Trophoblast cell (in vitro differentiated cells and primary cell): ENCODE data around the gene MCEE.

ENCODE experiments used
- DNase-seq, 2 donors: peaks; one replicate each; pipeline ENCODE4 v3.0.0-alpha.2; 2016
- H2AFZ ChIP-seq: 2 replicates; pipeline ENCODE4 v1.6.1; 2013; ENCODE audit warnings: low read length, moderate library complexity, mild to moderate bottlenecking; ENCODE audit not compliant: insufficient read depth, poor library complexity
- H2AK5ac ChIP-seq: 2 replicates; pipeline ENCODE4 v1.6.1; 2013; ENCODE audit warnings: mild to moderate bottlenecking, low read length
- H2BK120ac ChIP-seq: 2 replicates; pipeline ENCODE4 v1.6.1; 2013; ENCODE audit warnings: low read length, mild to moderate bottlenecking, moderate library complexity; ENCODE audit not compliant: insufficient read depth, poor library complexity
- H2BK12ac ChIP-seq: 2 replicates; pipeline ENCODE4 v1.6.1; 2013; ENCODE audit warnings: mild to moderate bottlenecking, low read length, moderate library complexity
- H2BK5ac ChIP-seq: 2 replicates; pipeline ENCODE4 v1.6.1; 2013; ENCODE audit warnings: low read length, low read depth, moderate library complexity, mild to moderate bottlenecking; ENCODE audit not compliant: poor library complexity
- H3K14ac ChIP-seq: 2 replicates; pipeline ENCODE4 v1.6.1; 2013; ENCODE audit warnings: mild to moderate bottlenecking, low read length
- H3K18ac ChIP-seq: 2 replicates; pipeline ENCODE4 v1.6.1; 2013; ENCODE audit warnings: mild to moderate bottlenecking, low read length
- H3K23ac ChIP-seq: 2 replicates; pipeline ENCODE4 v1.6.1; 2013; ENCODE audit warnings: low read length
- H3K27ac ChIP-seq: 2 replicates; pipeline ENCODE4 v1.5.1; 2013; ENCODE audit warnings: low read depth, mild to moderate bottlenecking, inconsistent platforms, low read length, moderate library complexity
- H3K27me3 ChIP-seq: 2 replicates; pipeline ENCODE4 v1.6.1; 2013; ENCODE audit warnings: inconsistent platforms, mild to moderate bottlenecking, low read length, moderate library complexity; ENCODE audit not compliant: insufficient read depth
- H3K36me3 ChIP-seq, 2 experiments: 1 replicate in 1 of 2; 2 replicates in 1 of 2; pipeline ENCODE4 v1.6.1; 2013; ENCODE audit warnings: low read length in 2 of 2, mild to moderate bottlenecking in 2 of 2, moderate library complexity in 1 of 2; ENCODE audit not compliant: insufficient read depth in 2 of 2, control insufficient read depth in 1 of 2
- H3K4ac ChIP-seq: 2 replicates; pipeline ENCODE4 v1.6.1; 2013; ENCODE audit warnings: low read depth, mild to moderate bottlenecking, low read length, moderate library complexity
- H3K4me1 ChIP-seq, 2 experiments: 1 replicate in 1 of 2; 2 replicates in 1 of 2; pipeline ENCODE4 v1.6.1; 2013; ENCODE audit warnings: low read length in 2 of 2, mild to moderate bottlenecking in 2 of 2, moderate library complexity in 1 of 2; ENCODE audit not compliant: insufficient read depth in 2 of 2, control insufficient read depth in 1 of 2
- H3K4me2 ChIP-seq: 2 replicates; pipeline ENCODE4 v1.6.1; 2013; ENCODE audit warnings: inconsistent platforms, mild to moderate bottlenecking, low read length, moderate library complexity
- H3K4me3 ChIP-seq: 2 replicates; pipeline ENCODE4 v1.5.1; 2013; ENCODE audit warnings: mild to moderate bottlenecking, low read depth, low read length, inconsistent platforms
- H3K79me1 ChIP-seq: one replicate; pipeline ENCODE4 v1.6.1; 2013; ENCODE audit warnings: low read length
- H3K79me2 ChIP-seq: 2 replicates; pipeline ENCODE4 v1.6.1; 2013; ENCODE audit warnings: low read length, mild to moderate bottlenecking; ENCODE audit not compliant: control insufficient read depth, insufficient read depth, poor library complexity
- H3K9ac ChIP-seq: 2 replicates; pipeline ENCODE4 v1.6.1; 2013; ENCODE audit warnings: mild to moderate bottlenecking, low read length
- H3K9me3 ChIP-seq: 2 replicates; pipeline ENCODE4 v1.6.1; 2013; ENCODE audit warnings: low read depth, mild to moderate bottlenecking, control low read depth, inconsistent platforms, low read length; ENCODE audit not compliant: insufficient read depth
- H4K12ac ChIP-seq: 2 replicates; pipeline ENCODE4 v1.6.1; 2013; ENCODE audit warnings: low read depth, mild to moderate bottlenecking, low read length, moderate library complexity
- H4K8ac ChIP-seq: 2 replicates; pipeline ENCODE4 v1.6.1; 2013; ENCODE audit warnings: low read depth, mild to moderate bottlenecking, low read length, moderate library complexity
- H4K91ac ChIP-seq: one replicate; pipeline ENCODE4 v1.6.1; 2013; ENCODE audit warnings: low read depth, mild to moderate bottlenecking, low read length, moderate library complexity
- WGBS: extraction: QIAGEN DNeasy Blood & Tissue Kit; methylation state at CpG from one replicate; pipeline ENCODE4 v1.1.7; 2013; ENCODE audit warnings: missing lambda C conversion rate; ENCODE audit not compliant: insufficient read length, insufficient coverage; ENCODE audit errors: extremely low coverage; 5-methylcytosine and 5-hydroxymethylcytosine counted together

The MCEE gene

DNA sequence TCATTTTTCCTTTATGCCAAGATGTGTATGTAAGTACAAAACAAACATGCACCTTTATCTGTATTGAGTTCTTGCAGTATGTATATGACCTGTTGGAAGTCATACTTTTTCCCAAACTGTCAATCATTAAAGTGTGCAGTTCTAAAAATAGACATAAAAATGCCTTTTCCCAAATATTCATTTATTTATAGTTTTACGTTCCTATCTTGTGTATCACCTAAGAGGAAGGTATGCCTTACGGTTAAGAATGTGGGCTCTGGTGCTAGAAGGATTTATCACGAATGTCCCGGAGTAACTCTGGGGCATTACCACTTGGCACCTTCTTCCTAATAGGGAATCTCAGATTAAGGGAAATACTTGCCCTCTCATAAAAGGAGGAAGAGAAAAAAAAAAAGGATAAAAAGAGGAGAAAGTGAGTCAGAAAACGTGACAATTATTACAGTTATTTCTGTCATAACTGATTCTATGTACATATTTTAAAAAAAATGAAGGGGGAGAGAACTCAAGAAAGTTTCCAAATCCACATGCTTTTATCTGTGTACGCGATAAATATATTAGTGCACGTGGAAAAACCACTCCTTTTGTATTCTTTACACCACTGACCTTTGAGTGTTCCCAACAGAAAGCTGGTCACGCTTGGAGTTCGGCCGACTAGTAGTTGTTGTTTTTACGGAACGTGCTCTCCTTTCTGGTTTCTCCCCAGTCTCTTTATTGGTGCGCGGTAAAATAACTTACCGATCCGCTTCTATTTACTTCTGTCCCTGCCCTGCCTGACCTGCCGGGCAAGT lies 721 bp downstream of the MCEE start:
- Histone ChIP-seq H3K79me2 (peaks cover 8% of the 10 kb centered on the region), H3K27ac (peak overlapping the region; percentile 90), H3K18ac (peak overlapping the region; percentile 86), H2BK120ac (peak overlapping the region; percentile 86), H2AK5ac (no peak overlapping the region), H3K9ac (peak overlapping the region; percentile 25), H3K4ac (peak overlapping the region; percentile 89), H4K12ac (peak overlapping the region; percentile 86), H3K4me2 (peak overlapping the region; percentile 67), H3K79me1 (peaks cover 11% of the 10 kb centered on the region), H2BK5ac (peak overlapping the region; percentile 85), H3K23ac (no peak overlapping the region), H4K8ac (peak overlapping the region; percentile 89), H2AFZ (peak overlapping the region; percentile 96), H3K36me3 (peaks cover 0 to 3% of the 10 kb centered on the region in 2 experiments), H3K4me3 (peak overlapping the region; percentile 82), H3K9me3 (no peaks in the 10 kb centered on the region), H3K4me1 (peaks cover 6 to 7% of the 10 kb centered on the region in 2 experiments), H4K91ac (peak overlapping the region; percentile 94), H3K14ac (peak overlapping the region; percentile 92), H2BK12ac (peak overlapping the region; percentile 18), H3K27me3 (no peaks in the 10 kb centered on the region)
- WGBS: no CpG with 5 or more reads among the region's 18 CpGs
- DNase-seq: peak in 1 of 2 donors; percentile 56

- Histone ChIP-seq H3K14ac (no peak overlapping the region), H3K4me1 (peaks cover 6 to 7% of the 10 kb centered on the region in 2 experiments), H3K9me3 (peaks cover 2% of the 10 kb centered on the region), H3K23ac (no peak overlapping the region), H2BK12ac (no peak overlapping the region), H3K4me2 (no peak overlapping the region), H3K9ac (no peak overlapping the region), H2BK5ac (no peak overlapping the region), H4K91ac (no peak overlapping the region), H3K27ac (no peak overlapping the region), H3K18ac (no peak overlapping the region), H2AK5ac (no peak overlapping the region), H3K79me2 (peaks cover 8% of the 10 kb centered on the region), H3K36me3 (peaks cover 0 to 8% of the 10 kb centered on the region in 2 experiments), H3K27me3 (no peaks in the 10 kb centered on the region), H3K4ac (no peak overlapping the region), H2AFZ (no peak overlapping the region), H3K79me1 (peaks cover 11% of the 10 kb centered on the region), H4K12ac (no peak overlapping the region), H3K4me3 (no peak overlapping the region), H2BK120ac (no peak overlapping the region), H4K8ac (no peak overlapping the region)
- WGBS: no CpG with 5 or more reads among the region's 3 CpGs
- DNase-seq: no peak
Measured at GRCh38 chr2:71126957-71127356, 3.1 kb downstream of the MCEE start.

- Histone ChIP-seq H3K4ac (no peak overlapping the region), H4K12ac (no peak overlapping the region)
- WGBS: no CpG with 5 or more reads among the region's 7 CpGs
Measured at GRCh38 chr2:71125506-71126294, 4.3 kb downstream of the MCEE start.

DNA sequence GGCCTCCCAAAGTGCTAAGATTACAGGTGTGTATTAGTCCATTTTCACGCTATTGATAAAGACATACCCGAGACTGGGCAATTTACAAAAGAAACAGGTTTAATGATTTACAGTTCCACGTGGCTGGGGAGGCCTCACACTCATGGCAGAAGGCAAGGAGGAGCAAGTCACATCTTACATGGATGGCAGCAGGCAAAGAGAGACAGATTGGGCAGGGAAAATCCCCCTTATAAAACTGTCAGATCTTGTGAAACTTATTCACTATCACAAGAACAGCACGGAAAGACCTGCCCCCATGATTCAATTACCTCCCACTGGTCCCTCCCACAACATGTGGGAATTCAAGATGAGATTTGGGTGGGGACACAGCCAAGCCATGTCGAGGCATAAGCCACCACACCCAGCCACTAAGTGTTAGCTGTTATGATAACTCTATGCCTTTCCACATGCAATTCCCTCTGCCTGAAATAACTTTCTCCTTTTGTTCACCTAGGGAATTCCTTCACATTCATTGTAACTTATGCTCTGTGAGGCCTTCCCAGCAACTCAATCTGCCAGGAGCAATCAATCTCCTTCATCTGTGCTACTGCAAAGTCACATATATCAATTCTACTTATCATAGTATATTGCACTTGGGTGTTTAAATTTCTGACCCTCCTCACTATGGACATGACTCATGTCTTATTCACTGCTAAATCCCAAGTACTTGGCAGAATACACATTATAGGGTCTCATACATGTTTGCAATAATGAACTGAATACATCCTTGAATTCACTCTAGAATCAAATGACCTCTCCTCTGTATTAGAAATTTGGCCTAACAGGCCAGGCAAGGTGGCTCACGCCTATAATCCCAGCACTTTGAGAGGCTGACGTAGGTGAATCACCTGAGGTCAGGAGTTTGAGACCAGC lies 7.4 kb downstream of the MCEE start:
- Histone ChIP-seq H4K12ac (no peak overlapping the region), H2BK12ac (no peak overlapping the region), H3K4me2 (no peak overlapping the region), H3K23ac (no peak overlapping the region), H3K4me1 (peaks cover 2% of the 10 kb centered on the region in 2 experiments), H3K4me3 (no peak overlapping the region), H3K14ac (no peak overlapping the region), H4K8ac (no peak overlapping the region), H2BK120ac (no peak overlapping the region), H3K79me2 (no peaks in the 10 kb centered on the region), H2BK5ac (no peak overlapping the region), H3K27ac (no peak overlapping the region), H3K18ac (no peak overlapping the region), H3K9ac (no peak overlapping the region), H3K79me1 (no peaks in the 10 kb centered on the region), H3K9me3 (peaks cover 4% of the 10 kb centered on the region), H3K36me3 (peaks cover 10 to 23% of the 10 kb centered on the region in 2 experiments), H4K91ac (no peak overlapping the region), H3K4ac (no peak overlapping the region), H2AK5ac (no peak overlapping the region), H3K27me3 (no peaks in the 10 kb centered on the region), H2AFZ (no peak overlapping the region)
- no CpG with 5 or more reads among the region's 7 CpGs for WGBS
- no peak for DNase-seq

More at GRCh38 chr2:71125506-71126294, 4.3 kb downstream of the MCEE start:
- no peak overlapping the region for H3K4me2 ChIP-seq
- no peak overlapping the region for H3K18ac ChIP-seq
- no peak overlapping the region for H4K8ac ChIP-seq
- H2AFZ ChIP-seq: no peak overlapping the region
- H3K14ac ChIP-seq: no peak overlapping the region
- no peak overlapping the region for H3K27ac ChIP-seq
- peaks cover 6% of the 10 kb centered on the region for H3K79me2 ChIP-seq
- no peak overlapping the region for H2BK120ac ChIP-seq
- H2AK5ac ChIP-seq: no peak overlapping the region
- H3K9me3 ChIP-seq: peaks cover 2% of the 10 kb centered on the region
- peaks cover 2% of the 10 kb centered on the region in 2 experiments for H3K4me1 ChIP-seq
- peaks cover 11% of the 10 kb centered on the region for H3K79me1 ChIP-seq
- H4K91ac ChIP-seq: no peak overlapping the region
- H2BK12ac ChIP-seq: peak overlapping the region; percentile 24
- no peak overlapping the region for H3K9ac ChIP-seq
- H3K27me3 ChIP-seq: no peaks in the 10 kb centered on the region
- peak; percentile 41 to 91 for DNase-seq
- H3K36me3 ChIP-seq: peaks cover 0 to 8% of the 10 kb centered on the region in 2 experiments
- H3K23ac ChIP-seq: no peak overlapping the region
- H2BK5ac ChIP-seq: peak overlapping the region; percentile 1
- no peak overlapping the region for H3K4me3 ChIP-seq
